ENCODE results near the gene PTPN11. TPM values are rescaled to one million over a fixed set of nuclear protein-coding genes. Genes with fewer than 3 reads are reported as not detected.

Gene PTPN11
- total and polyA plus RNA-seq, 8 donors, result 16.3 to 114 (median 67.5) TPM

DNA sequence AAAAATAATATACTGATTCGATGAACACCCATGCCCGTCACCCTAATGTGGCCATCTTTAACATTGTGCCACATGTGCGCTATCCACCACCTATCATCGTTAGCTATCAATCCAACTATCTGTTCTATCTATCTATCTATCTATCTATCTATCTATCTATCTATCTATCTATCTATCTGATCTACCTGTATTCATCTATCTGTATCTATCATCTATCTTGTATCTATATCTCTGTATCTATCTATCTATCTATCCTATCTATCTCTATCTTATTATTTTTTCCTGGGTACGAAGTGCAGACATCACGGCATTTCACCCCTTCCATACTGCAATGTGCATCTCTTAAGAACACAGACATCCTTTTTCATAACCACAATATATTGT, 106.7 kb downstream of the PTPN11 start:
- Histone ChIP-seq H3K27me3 (no peaks in the 10 kb centered on the region), H3K4me1 (no peaks in the 10 kb centered on the region), H3K27ac (no peak overlapping the region), H3K9me3 (no peaks in the 10 kb centered on the region), H3K36me3 (no peaks in the 10 kb centered on the region), H3K4me3 (no peak overlapping the region)
- DNase-seq, result no peak
- 88 to 96% (median 91%) methylated on average over 6 of the region's 6 CpGs for WGBS, 5 donors
- TF ChIP-seq EP300 (IDR thresholded peaks at IDR 0.05) (no peak), CTCF (IDR thresholded peaks at IDR 0.05) (no peak), POLR2A (IDR thresholded peaks at IDR 0.05) (no peak), POLR2AphosphoS5 (IDR thresholded peaks at IDR 0.05) (no peak)
- intact Hi-C loops (cut with DNase I; ENCODE audit: low total_unique reads), result no loop called here

DNA sequence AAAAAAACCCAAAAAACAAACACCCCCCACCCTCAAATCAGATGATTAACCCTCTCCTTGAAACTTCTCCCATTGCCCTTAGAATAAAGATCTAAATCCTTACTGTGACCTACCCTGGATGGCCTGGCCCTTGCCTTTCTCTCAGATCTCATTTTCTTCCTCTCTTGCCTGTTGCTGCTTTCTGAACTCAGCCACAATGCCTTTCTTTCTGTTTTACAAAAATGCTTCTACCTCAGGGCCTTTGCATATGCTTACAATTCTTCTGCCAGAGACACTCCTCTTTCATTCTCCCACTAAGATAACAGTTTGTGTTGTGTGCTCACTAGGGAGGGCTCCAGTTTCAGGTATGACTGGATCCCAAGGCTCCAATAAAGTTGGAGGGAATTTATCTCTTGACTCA, 108.3 kb downstream of the PTPN11 start:
- no peak for TF ChIP-seq POLR2AphosphoS5 (IDR thresholded peaks at IDR 0.05)
- TF ChIP-seq POLR2A (IDR thresholded peaks at IDR 0.05), result no peak
- no peak for TF ChIP-seq EP300 (IDR thresholded peaks at IDR 0.05)
- TF ChIP-seq CTCF (IDR thresholded peaks at IDR 0.05), result no peak
- DNase-seq, result no peak
- H3K27ac ChIP-seq, result no peak overlapping the region
- intact Hi-C loops (cut with DNase I; ENCODE audit: low total_unique reads), result no loop called here
- no peaks in the 10 kb centered on the region for H3K36me3 ChIP-seq
- H3K9me3 ChIP-seq, result no peaks in the 10 kb centered on the region
- no peak overlapping the region for H3K4me3 ChIP-seq
- H3K27me3 ChIP-seq, result no peaks in the 10 kb centered on the region
- H3K4me1 ChIP-seq, result no peaks in the 10 kb centered on the region

DNA sequence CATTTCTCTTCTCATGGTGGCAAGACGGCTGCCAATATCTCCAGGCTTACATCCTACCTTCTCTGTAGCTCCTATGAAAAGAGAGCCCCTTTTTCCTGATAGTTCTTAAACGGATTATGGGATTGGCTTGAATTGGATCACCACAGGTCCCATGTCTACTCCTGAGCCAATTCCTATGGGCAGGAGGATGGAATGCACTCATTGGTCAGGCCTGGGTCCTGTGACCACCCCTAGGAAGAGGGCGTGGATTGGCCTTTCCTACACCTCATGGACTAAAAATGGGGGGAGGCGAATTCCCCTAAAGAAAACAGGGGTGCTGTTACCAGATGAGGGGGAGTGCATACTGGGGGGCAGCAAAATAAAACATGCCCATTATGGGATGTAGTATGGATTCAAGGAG, 108.8 kb downstream of the PTPN11 start:
- Histone ChIP-seq H3K9me3 (no peaks in the 10 kb centered on the region), H3K27me3 (no peaks in the 10 kb centered on the region), H3K27ac (no peak overlapping the region), H3K36me3 (no peaks in the 10 kb centered on the region), H3K4me3 (no peak overlapping the region), H3K4me1 (no peaks in the 10 kb centered on the region)
- 78 to 89% (median 87%) methylated on average over 4 of the region's 4 CpGs for WGBS, 5 donors
- no peak for DNase-seq
- intact Hi-C loops (cut with DNase I; ENCODE audit: low total_unique reads), result no loop called here
- TF ChIP-seq POLR2A (IDR thresholded peaks at IDR 0.05), result no peak

DNA sequence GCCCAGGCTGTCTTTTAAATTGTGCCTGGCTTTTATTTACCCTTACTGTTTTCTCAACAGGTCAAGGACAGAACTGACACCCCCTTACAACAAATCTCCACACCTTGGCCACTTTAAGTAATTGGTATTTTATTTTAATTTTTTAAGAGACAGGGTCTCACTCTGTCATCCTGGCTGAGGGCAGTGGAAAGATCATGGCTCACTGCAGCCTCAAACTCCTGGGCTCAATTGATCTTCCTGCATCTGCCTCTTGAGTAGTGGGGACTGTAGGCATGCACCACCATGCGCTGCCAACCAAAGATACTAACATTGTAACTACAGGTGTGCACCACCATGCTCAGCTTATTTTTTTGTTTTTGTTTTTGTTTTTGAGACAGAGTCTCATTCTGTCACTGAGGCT, 109.8 kb downstream of the PTPN11 start:
- intact Hi-C loops (cut with DNase I; ENCODE audit: low total_unique reads), result no loop called here
- no peak overlapping the region for H3K4me3 ChIP-seq
- 94 to 100% (median 96%) methylated on average over 1 of the region's 1 CpG for WGBS, 5 donors
- H3K4me1 ChIP-seq, result no peaks in the 10 kb centered on the region
- H3K9me3 ChIP-seq, result no peaks in the 10 kb centered on the region
- H3K36me3 ChIP-seq, result no peaks in the 10 kb centered on the region
- no peak for TF ChIP-seq EP300 (IDR thresholded peaks at IDR 0.05)
- TF ChIP-seq POLR2AphosphoS5 (IDR thresholded peaks at IDR 0.05), result no peak
- TF ChIP-seq POLR2A (IDR thresholded peaks at IDR 0.05), result no peak
- TF ChIP-seq CTCF (IDR thresholded peaks at IDR 0.05), result no peak
- H3K27me3 ChIP-seq, result peaks cover 0 to under 1% (median 0%) of the 10 kb centered on the region in 3 donors
- no peak overlapping the region for H3K27ac ChIP-seq
- DNase-seq, result no peak

DNA sequence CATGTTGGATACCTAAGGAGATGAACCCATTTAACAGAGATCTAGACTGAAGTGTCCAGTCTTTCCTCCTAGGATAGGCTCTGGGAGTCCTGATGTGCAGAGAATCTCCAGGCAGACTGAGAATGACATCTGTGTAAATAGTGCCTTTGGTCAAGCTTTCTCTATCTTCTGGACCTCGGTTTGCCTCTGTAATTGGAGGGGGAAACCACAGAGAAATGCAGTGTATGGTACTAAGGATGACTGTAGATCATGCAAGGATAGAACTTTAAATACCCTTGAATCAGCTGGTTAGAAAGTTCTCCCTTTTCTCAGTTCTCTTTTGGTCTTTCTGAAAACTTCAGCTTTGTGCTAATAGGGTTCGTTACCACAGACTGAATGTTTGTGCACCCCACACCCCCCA, 112.2 kb downstream of the PTPN11 start:
- intact Hi-C loops (cut with DNase I; ENCODE audit: low total_unique reads), result no loop called here
- H3K4me3 ChIP-seq, result no peak overlapping the region

More for the DNA sequence above, 112.2 kb downstream of the PTPN11 start:
- Histone ChIP-seq H3K27ac (no peak overlapping the region), H3K36me3 (no peaks in the 10 kb centered on the region), H3K4me1 (no peaks in the 10 kb centered on the region), H3K9me3 (no peaks in the 10 kb centered on the region), H3K27me3 (peaks cover 0 to 8% (median 0%) of the 10 kb centered on the region in 3 donors)
- 60 to 70% (median 67%) methylated on average over 2 of the region's 2 CpGs for WGBS, 5 donors
- DNase-seq, result no peak
- no peak for TF ChIP-seq POLR2A (IDR thresholded peaks at IDR 0.05)
- no peak for TF ChIP-seq POLR2AphosphoS5 (IDR thresholded peaks at IDR 0.05)
- no peak for TF ChIP-seq EP300 (IDR thresholded peaks at IDR 0.05)
- no peak for TF ChIP-seq CTCF (IDR thresholded peaks at IDR 0.05)

Measured in stomach (tissue), 9 donors.